ENCODE results near the gene WNT2. TPM values are rescaled to one million over a fixed set of nuclear protein-coding genes. Genes with fewer than 3 reads are reported as not detected.
"Not testable (repeated sequence)": the region's sequence is repeated elsewhere in the genome, so short reads cannot be mapped to it uniquely, and the experiment has no call there.

The WNT2 gene
- total RNA-seq, 1 experiment from 2014 or later = not detected

- DNase-seq (ENCODE audit: low spot score) = peak; percentile 30
Observed at GRCh38 chr7:117308891-117309290, 14.0 kb downstream of the WNT2 start.

GRCh38 chr7:117302396-117302795 lies 20.5 kb downstream of the WNT2 start:
- no peak for DNase-seq (ENCODE audit: low spot score)

- not testable (repeated sequence) for DNase-seq (ENCODE audit: low spot score)
Observed at GRCh38 chr7:117300506-117300905, 22.4 kb downstream of the WNT2 start.

- DNase-seq (ENCODE audit: low spot score) = no peak
Observed at GRCh38 chr7:117297606-117298005, 25.3 kb downstream of the WNT2 start.

- DNase-seq (ENCODE audit: low spot score) = no peak
Observed at GRCh38 chr7:117296066-117296465, 26.8 kb downstream of the WNT2 start.

- DNase-seq (ENCODE audit: low spot score) = no peak
Observed at GRCh38 chr7:117285826-117286225, 37.0 kb downstream of the WNT2 start.

- DNase-seq (ENCODE audit: low spot score) = no peak
Observed at GRCh38 chr7:117284692-117285091, 38.2 kb downstream of the WNT2 start.

- no peak for DNase-seq (ENCODE audit: low spot score)
Observed at GRCh38 chr7:117283779-117284178, 39.1 kb downstream of the WNT2 start.

- no peak for DNase-seq (ENCODE audit: low spot score)
Observed at GRCh38 chr7:117283371-117283770, 39.5 kb downstream of the WNT2 start.

- DNase-seq (ENCODE audit: low spot score) = no peak
Observed at GRCh38 chr7:117282239-117282812, 40.5 kb downstream of the WNT2 start.

- DNase-seq (ENCODE audit: low spot score) = no peak
Observed at GRCh38 chr7:117281562-117281961, 41.3 kb downstream of the WNT2 start.

GRCh38 chr7:117279931-117280557 lies 42.8 kb downstream of the WNT2 start:
- no peak for DNase-seq (ENCODE audit: low spot score)

GRCh38 chr7:117279203-117279602 lies 43.7 kb downstream of the WNT2 start:
- DNase-seq (ENCODE audit: low spot score) = no peak

GRCh38 chr7:117278040-117278439 lies 44.8 kb downstream of the WNT2 start:
- no peak for DNase-seq (ENCODE audit: low spot score)

GRCh38 chr7:117277576-117277975 lies 45.3 kb downstream of the WNT2 start:
- no peak for DNase-seq (ENCODE audit: low spot score)

GRCh38 chr7:117274951-117275350 lies 47.9 kb downstream of the WNT2 start:
- no peak for DNase-seq (ENCODE audit: low spot score)

GRCh38 chr7:117273814-117274225 lies 49.0 kb downstream of the WNT2 start:
- DNase-seq (ENCODE audit: low spot score) = no peak

GRCh38 chr7:117273325-117273724 lies 49.5 kb downstream of the WNT2 start:
- no peak for DNase-seq (ENCODE audit: low spot score)

- no peak for DNase-seq (ENCODE audit: low spot score)
Observed at GRCh38 chr7:117272017-117272759, 50.7 kb downstream of the WNT2 start.

GRCh38 chr7:117271566-117271965 lies 51.3 kb downstream of the WNT2 start:
- DNase-seq (ENCODE audit: low spot score) = no peak

- no peak for DNase-seq (ENCODE audit: low spot score)
Observed at GRCh38 chr7:117270371-117270770, 52.5 kb downstream of the WNT2 start.

- DNase-seq (ENCODE audit: low spot score) = no peak
Observed at GRCh38 chr7:117269886-117270285, 53.0 kb downstream of the WNT2 start.

GRCh38 chr7:117269417-117269816 lies 53.4 kb downstream of the WNT2 start:
- DNase-seq (ENCODE audit: low spot score) = peak; percentile 48
